ENCODE results near the gene ZNF283.

The ZNF283 gene

DNA sequence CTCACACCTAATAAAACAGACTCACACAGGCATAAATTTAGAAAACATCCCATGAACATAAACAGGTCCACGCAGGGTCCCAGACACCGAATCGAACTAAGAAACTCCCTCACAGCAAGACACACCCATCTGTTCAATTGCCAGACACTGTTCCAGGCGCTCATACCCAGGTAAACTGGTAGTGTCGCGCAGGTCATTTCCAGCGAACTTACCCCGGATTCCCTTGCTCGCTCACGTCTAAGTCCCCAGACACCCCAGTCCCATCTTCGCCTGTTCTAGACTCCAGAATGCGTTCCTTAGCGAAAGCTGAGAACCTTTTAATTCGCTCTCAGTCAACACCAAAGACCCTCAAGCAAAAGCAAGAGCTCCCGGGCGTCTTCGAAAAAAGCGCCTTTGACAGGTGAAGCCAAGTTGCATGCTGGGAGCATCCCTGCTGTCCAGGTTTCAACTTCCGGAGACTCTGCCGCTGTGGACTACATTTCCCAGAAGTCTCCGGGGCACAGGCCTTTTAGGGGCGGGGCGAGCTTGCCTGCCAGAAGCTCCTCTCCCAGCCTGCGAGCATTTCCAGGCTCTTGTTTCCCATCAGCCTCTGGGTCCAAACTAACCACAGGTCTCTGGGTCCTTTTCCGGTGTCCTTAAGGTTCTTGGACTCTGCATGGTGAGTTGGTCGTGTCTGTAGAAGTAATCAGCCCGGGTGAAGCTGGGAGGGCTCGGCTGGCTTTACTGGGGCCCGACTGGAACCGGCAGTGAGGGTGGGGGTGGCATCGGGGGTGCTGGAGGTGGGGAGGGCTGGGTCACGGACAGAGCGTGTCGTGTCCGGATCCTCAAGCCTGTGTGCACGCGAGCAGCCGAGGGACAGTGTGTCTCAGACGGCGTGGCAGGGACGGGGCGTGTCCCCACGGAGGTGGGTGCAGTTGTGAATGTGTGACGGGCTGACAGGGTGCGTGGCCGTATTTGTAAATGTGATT lies at the start of gene ZNF283:
Gene ZNF283, plus strand, starts transcription at position 535 of the 968 bp plus-strand sequence. CDS start 6,184 bp downstream, outside the sequence.
- peak; percentile 66 to 76 for DNase-seq (ENCODE audit: low read depth in 2 of 2)

DNA sequence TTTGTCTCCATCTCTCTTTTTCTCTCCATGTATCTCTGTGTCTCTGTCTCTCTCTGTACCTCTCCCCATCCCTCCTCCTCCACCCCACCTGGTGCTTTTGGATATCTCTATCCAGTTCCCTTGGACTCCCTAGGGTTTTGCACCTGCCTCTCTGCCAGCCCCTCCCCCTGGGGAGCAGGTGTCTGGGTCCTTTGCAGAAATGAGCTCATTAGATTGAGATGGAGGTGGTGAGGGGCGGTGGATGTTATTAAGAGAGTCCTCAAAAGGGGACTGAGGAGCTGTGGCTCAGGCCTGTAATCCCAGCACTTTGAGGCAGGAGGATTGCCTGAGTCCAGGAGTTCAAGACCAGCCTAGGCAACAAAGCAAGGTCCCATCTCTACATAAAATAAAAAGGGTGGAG lies 48.5 kb upstream of the ZNF283 start:
- DNase-seq (ENCODE audit: low read depth in 2 of 2) = no peak

DNA sequence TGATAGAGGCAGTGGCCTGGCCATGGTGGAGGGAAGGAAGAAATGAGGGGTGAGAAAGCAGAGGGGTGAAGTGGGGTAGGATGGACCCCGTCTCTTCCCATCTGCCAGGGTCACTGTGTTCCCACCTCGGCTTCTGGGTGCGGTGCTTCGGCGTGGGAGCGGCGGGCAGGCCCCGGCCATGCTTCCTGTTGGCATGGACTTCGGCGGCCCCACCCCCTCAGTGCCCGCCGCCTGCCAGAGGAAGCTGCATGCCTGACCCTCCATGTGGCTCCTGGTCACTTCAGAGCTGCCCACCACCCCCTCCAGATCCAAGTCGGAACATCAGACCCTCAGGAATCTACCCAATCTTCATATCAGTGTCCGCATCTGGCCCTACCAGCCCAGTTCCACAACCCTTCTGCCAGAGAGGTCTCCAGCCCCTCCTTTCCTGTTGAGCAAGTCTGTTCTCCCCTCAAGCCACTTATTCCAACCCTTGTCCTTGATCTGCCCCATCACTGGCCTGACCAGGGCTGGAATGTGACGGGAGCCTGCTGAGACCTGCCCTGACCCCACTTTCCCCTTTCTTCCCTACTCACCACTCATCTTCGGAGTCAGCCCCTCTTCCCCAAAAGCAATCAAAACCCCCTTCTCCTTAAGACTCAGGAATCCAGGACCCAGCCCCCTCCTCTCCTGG lies 47.8 kb upstream of the ZNF283 start:
- no peak for DNase-seq (ENCODE audit: low read depth in 2 of 2)

DNA sequence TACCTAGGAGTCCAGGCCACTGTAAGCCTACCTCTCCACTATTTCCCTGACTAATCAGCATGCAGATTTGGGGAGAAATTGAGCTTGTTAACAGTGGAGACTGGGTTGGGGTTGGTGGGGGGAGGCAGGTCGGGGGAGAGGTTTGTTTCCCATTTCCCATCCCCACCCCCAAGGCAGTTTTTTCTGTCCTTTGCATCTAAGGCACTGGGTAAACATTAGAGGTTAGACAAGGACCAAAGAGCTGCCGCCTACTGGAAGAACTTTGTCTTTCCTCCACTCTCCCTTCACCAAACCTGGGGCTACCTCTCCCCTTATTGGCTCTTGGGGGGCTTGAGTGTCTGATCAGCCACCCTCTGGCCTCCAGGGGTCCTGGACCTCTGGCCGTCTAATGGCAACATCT lies 47.3 kb upstream of the ZNF283 start:
- DNase-seq (ENCODE audit: low read depth in 2 of 2) = no peak

DNA sequence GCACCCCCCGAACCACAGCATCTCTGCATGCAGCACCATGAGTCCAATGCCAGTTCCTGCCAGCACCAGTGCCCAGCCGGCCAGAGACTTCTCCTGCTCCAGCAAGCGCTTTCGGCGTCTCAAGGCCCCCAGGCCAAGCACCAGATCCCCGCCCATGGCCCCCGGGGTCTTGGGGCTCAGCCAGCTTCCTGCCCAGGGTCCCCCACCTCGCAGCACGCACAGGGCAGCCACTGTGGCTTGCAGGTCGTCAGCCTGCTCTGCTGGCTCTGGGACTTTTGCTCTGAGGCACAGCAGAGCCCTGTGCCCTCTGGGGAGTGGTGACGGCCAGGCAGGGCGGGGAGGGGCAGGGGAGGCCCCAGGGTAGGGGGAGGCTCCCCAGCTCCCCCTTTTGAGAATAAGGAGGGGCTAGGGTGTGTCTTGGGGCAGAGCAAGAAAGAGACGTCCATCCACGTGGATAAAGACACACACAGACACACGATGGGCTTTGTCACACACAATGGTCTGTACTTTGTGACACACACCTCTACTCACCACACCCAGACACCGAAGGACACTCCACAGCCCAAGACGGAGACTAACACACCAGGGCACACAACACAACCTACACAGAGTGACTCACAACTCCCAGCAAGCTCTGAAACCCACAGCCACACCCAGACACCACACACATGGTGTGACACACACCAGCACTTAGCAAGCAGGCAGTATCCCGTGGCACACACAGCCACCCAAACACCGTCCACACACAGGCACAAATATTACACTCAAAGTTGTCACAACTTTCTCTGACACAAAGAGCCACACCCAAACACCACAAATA lies 46.2 kb upstream of the ZNF283 start, which contains the start of gene KCNN4:
Gene KCNN4, minus strand, starts transcription at position 268 of the 820 bp plus-strand sequence. Its CDS starts 112 bp downstream, at position 156.
- DNase-seq (ENCODE audit: low read depth in 2 of 2) = peak; percentile 29 to 63

DNA sequence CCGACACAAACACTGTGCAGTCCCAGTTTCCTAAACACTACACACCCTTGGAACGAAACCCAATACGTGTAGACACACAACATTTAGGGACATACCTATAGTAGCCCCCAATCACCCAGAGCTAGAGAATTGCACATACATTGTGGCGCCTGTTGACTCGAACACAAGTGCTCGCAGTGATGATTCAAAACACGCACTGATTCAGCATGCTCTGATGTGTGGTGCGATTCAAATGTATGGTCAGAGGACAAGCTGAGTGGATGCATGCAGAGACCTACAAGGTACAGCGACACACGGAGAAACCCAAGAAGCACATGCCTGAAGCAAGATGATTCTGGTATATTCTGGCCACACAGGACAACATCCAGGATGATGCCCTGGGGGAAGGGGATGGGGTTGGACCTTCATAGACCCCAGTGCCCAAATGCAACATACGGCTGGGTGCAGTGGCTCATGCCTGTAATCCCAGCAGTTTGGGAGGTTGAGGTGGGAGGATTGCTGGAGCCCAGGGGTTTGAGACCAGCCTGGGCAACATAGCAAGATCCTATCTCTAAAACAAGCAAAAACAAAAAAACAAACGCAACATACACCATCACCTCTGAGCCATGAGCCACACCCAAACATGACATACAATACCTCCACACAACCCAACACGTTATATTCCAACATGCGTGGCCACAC lies 45.4 kb upstream of the ZNF283 start:
- DNase-seq (ENCODE audit: low read depth in 2 of 2) = no peak

DNA sequence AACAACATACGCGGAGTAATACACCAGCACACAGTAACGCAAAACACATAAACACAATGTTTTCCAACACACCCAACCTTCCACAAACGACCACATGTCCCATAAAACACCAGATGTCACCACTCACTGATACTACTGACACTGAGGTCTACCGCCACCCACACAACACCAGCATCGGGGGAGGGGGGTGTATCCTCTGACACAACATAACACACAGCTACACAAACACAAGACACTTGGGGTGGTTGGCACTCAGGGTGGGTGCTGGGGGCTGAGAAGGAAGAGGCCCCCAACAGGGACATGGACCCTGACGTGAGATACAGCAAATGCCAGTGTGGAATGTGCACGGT lies 44.8 kb upstream of the ZNF283 start:
- DNase-seq (ENCODE audit: low read depth in 2 of 2) = no peak

DNA sequence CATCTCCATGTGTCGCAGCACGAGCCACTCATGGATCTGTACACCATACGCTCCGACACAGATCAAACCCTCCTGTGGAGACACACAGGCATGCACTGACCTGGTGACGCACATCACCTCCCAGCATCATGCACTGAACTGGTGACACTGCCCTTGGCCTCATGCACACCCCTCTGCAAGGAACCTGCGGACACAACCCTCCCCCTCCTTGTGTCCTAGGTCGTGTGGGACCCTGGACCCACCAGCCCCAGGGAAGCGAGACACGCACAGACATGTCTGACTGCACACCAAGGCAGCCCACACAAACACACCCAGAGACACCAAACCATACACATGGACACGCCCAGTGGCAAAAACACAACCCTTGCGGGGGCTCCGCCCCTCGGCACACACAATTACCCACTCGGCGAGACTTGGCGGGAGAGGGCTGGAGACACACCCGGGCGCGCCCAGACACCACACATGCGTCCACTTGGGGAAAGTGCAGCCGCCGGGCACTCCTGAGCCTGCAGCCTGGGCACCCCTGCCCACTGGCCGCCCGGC lies 44.4 kb upstream of the ZNF283 start:
- DNase-seq (ENCODE audit: low read depth in 2 of 2) = no peak

DNA sequence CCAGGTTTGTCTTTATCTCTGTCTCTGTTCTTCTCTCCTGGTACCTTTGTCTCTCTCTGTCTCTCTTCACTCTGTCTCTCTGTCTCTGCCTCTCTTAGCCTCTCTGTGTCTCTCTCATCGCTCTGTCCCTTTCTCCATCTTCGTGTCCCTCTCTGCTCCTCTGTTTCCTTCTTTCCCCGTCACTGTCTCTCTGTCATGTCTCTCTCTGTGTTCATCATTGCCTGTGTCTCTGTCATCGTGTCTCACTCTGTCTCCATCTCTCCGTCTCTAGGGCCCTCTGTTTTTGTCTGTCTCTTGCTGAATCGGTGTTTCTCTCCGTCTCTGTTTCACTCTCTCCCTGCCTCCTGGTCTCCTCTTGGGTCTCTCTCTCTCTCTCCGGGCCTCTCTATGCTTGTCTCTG lies 43.5 kb upstream of the ZNF283 start:
- DNase-seq (ENCODE audit: low read depth in 2 of 2) = no peak

DNA sequence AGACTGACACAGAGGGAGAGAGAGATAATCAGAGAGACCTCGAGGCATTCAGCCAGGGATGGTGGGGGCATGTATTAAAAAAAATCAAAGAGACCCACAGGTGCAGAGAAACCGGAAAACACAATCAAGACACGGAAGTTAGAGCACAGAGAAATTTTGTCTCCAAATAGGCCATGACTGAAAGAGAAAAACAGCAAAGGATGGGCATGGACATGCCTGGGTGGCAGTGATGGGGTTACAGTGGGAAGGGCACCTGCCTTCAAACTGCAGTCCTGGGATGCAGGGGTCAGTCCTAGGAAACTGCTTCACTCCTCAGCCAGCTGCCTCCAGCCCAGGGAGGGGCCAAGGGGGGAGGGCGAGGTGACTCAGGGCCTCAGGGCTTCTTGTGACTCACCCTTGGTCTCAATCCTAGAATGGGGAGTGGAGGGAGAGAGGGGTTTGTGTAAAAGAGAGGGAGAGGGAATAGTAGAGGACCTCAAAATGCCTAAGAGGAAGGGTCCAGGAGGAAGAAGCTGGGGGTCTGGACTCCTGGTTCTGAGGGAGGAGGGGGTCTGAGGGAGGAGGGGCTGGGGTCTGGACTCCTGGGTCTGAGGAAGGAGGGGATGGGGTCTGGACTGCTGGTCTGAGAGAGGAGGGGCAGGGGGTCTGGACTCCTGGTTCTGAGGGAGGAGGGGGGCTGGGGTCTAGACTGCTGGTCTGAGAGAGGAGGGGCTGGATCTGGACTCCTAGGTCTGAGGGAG lies 42.7 kb upstream of the ZNF283 start:
- DNase-seq (ENCODE audit: low read depth in 2 of 2) = peak in 1 of 2 donors; percentile 48

DNA sequence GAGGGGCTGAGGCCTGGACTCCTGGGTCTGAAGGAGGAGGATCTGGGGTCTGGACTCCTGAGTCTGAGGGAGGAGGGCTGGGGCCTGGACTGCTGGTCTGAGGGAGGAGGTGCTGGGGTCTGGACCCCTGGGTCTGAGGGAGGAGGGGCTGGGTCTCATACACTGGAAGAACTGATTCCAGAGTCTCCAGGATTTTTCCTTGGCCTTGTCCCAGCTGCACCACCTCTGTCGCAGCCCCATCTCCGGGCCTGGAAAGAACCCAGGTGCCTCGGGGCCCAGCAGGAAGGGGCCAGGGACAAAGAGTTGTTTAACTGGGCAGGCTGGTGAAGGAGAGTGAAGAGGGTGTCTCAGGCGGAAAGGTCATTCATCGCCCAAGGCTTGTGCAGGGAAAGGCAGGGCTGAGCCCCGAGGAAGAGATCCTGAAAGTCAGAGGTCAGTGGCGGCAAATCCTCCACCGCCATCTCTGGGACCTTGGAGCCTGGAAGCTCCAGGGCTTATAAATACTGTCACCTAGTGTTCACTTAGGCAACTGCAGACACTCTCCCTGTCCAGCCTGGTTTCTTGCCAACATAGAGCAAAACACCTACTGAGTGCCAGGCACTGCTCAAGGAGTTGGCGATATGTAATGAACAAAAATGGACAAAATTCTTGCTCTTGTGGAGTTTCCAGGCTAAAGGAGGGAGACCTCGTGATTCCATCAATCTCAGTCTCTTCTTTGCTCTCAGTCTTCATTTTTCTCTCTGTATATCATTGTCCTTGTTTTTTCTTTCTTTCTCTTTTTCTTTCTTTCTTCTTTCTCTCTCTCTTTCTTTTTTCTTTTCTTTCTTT lies 41.9 kb upstream of the ZNF283 start:
- DNase-seq (ENCODE audit: low read depth in 2 of 2) = no peak

DNA sequence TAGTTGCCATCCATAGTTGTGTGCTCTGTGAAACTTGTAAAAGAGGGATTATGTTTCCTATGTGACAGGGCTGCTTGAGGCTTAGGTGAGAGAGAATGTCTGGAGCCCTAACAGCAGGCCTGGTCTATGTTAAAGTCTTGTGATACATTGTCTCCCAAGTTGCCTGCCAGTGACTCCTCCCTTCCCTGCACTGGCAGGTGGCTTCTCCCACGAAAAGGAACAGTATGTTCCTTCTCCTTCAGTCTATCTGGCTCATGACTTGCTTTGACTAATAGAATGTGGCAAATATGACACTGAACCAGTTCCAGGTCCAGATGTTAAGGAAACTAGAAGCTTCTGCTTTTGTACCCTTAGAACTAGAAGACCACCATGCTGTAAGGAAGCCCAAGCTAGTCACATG lies 40.5 kb upstream of the ZNF283 start:
- no peak for DNase-seq (ENCODE audit: low read depth in 2 of 2)

DNA sequence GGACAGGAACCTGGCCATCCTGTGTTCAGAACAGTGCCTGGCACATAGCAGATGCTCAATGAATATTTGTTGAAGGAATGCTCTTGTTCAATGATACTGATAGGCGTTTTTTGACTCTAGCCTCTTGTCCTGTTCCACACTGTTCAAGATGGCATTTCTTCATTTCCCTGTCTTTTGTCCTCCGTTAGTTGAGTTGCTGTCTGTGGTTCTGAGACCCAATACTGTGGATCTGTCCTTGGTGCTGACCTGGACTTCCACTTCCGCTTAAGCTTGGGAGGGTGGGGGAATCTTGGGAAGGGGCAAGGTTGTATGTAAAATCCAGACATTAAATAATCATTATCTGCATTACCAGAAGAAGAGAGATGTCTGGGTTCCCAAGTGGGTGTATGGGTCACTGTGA lies 38.1 kb upstream of the ZNF283 start:
- DNase-seq (ENCODE audit: low read depth in 2 of 2) = no peak

DNA sequence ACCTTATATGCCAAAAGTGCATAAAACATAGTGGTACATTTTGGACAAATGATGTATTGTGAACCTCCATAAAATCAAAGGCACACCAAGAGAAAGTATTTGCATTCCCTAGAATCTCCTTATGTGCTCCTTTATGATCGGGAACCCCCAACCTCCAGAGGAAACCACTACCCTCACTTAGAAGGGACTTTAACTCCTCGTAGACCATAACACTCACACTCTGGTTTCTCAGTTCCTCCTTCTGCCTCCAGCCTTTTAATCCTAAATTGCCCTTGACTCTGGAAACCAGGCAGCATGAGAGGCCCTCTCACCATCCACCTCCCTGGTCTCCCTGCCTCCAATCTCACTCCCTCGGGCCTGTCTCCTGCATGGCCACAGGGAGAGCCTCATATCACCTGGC lies 36.5 kb upstream of the ZNF283 start:
- DNase-seq (ENCODE audit: low read depth in 2 of 2) = no peak

DNA sequence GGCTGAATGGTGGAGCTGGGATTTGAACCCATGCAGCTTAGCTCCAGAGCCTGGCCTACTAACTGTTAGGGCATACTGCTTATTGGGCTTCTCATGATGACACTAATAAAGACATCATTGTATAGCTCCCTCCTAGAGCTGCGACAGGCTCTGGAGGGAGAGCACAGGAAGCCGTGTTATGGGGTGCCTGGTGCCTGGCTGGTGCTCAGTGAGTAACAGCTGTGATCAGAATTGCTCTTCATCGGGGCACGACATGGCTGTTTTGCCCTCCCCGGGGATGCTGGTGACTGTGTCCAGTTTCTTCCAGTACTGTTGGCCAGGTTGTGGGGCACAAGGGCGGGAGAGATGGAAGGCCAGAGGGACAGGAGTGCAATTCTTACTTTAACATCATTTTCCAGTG lies 30.0 kb upstream of the ZNF283 start:
- DNase-seq (ENCODE audit: low read depth in 2 of 2) = no peak

DNA sequence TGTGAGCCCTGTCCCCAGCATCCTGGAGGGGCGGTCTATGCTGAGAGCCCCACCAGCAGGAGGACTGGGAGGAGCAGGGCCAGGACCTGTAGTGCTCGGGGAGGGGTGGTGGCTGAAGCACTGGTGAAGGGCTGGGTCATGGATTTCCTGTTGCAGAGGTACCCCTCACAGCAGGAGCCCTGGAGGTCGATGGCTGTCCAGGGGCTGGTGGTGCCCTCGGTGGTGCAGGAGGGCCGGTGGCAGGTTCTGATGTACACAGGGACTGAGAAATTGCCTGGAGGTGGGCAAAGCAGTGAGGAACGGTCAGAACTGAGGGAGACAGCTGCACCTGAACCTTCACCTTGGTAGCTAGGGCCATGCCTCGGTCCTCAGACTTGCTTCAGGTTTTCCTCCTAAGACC lies 29.6 kb upstream of the ZNF283 start:
- DNase-seq (ENCODE audit: low read depth in 2 of 2) = no peak

DNA sequence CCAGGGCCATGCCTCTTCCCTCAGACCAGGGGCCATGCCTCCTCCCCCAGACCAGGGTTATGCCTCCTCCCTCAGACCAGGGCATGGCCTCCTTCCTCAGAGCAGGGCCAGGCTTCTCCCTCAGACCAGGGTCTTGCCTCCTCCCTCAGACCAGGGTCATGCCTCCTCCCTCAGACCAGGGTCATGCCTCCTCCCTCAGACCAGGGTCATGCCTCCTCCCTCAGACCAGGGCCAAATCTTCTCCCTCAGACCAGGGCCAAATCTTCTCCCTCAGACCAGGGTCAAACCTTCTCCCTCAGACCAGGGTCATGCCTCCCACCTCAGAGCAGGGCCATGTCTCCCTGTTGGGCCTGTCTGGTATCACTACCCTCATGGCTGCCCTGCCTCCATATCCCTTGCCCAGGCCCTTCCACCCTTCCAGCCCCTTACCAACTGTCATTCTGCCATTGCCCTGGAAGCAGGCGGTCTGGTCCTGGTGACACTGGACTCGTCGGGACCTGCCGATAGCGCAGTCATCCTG lies 29.0 kb upstream of the ZNF283 start:
- no peak for DNase-seq (ENCODE audit: low read depth in 2 of 2)

DNA sequence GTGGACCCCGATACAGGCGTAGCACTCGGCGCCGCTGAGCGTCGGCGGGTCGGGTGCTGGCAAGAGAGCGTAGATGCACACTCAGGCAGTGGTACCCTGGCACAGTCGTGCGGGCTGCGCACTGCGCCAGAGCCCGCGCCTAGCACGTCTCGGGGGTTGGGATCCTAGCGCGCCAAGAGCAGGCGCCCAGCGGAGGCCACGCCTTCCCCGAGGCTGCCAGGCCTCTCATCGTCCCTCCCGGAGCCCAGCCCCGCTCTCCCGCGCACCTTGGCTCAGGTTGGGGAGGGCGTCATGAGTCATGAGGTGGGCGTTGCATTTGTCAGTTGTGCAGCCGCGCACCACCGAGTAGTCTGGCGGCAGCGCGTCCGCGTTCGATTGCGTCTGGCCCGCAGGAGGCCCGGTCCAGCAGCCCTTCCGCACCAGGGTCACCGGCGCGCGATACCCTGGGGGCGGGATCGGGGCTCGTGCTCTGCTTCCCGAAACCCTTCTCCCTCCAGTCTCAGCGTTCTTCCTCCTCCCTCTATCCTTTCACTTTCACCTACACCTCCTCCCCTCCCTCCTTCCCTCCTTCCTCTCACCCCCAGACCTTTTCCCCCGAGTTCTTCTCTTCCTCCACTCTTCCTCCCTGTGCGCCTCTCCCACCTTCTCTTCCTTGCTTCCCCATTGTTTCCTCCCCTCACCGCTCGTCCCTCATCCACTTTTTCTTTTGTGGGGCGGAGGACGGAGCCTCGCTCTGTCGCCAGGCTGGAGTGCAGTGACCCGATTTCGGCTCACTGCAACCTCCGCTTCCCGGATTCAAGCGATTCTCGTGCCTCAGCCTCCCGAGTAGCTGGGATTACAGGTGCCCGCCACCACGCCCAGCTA lies 28.3 kb upstream of the ZNF283 start:
- DNase-seq (ENCODE audit: low read depth in 2 of 2) = peak; percentile 59 to 77

All from stimulated activated CD8-positive, alpha-beta memory T cell treated with anti-CD3 and anti-CD28 coated beads, Interleukin-15, amount 100 ng/mL, for 4 hours (primary cell).